Stromal cell of bone marrow (primary cell): ENCODE results near the gene TACR2.

Experiments
- DNase-seq: peaks from one replicate; pipeline ENCODE4 v3.0.0-alpha.2; 2012; ENCODE audit warnings: low read depth

TACR2 gene

GRCh38 chr10:69403066-69403465 lies 13.7 kb downstream of the TACR2 start:
- no peak for DNase-seq

GRCh38 chr10:69402386-69402785 lies 14.3 kb downstream of the TACR2 start:
- no peak for DNase-seq

GRCh38 chr10:69401416-69401815 lies 15.3 kb downstream of the TACR2 start:
- DNase-seq = no peak

- DNase-seq = no peak
These were observed 15.8 kb downstream of the TACR2 start for GRCh38 chr10:69400936-69401335.

GRCh38 chr10:69398466-69398865 lies 18.3 kb downstream of the TACR2 start:
- no peak for DNase-seq

GRCh38 chr10:69397972-69398371 lies 18.7 kb downstream of the TACR2 start:
- no peak for DNase-seq

GRCh38 chr10:69394020-69394419 lies 22.7 kb downstream of the TACR2 start:
- DNase-seq = no peak

- DNase-seq = peak; percentile 56
These were observed 24.2 kb downstream of the TACR2 start for GRCh38 chr10:69392481-69393000.

- no peak for DNase-seq
These were observed 25.6 kb downstream of the TACR2 start for GRCh38 chr10:69391158-69391557.

- DNase-seq = peak; percentile 54
These were observed 26.8 kb downstream of the TACR2 start for GRCh38 chr10:69389827-69390490.

GRCh38 chr10:69388488-69388887 lies 28.2 kb downstream of the TACR2 start:
- DNase-seq = no peak

GRCh38 chr10:69387500-69387899 lies 29.2 kb downstream of the TACR2 start:
- no peak for DNase-seq

GRCh38 chr10:69385454-69386350 lies 31.0 kb downstream of the TACR2 start:
- no peak for DNase-seq

- no peak for DNase-seq
These were observed 32.4 kb downstream of the TACR2 start for GRCh38 chr10:69384320-69384719.

- peak; percentile 66 for DNase-seq
These were observed 33.2 kb downstream of the TACR2 start for GRCh38 chr10:69383558-69383957.

GRCh38 chr10:69382382-69383117 lies 34.2 kb downstream of the TACR2 start:
- peak; percentile 81 for DNase-seq

- no peak for DNase-seq
These were observed 36.9 kb downstream of the TACR2 start for GRCh38 chr10:69379800-69380199.

- no peak for DNase-seq
These were observed 38.8 kb downstream of the TACR2 start for GRCh38 chr10:69377933-69378332.

- DNase-seq = no peak
These were observed 39.5 kb downstream of the TACR2 start for GRCh38 chr10:69377191-69377590.

GRCh38 chr10:69376662-69377061 lies 40.1 kb downstream of the TACR2 start:
- no peak for DNase-seq

GRCh38 chr10:69375307-69376151 lies 41.2 kb downstream of the TACR2 start:
- DNase-seq = no peak

- DNase-seq = no peak
These were observed 41.8 kb downstream of the TACR2 start for GRCh38 chr10:69374931-69375306.
